Thymus (tissue), 11 donors: Measurements from ENCODE around the gene DIPK1A. TPM values are rescaled to one million over a fixed set of nuclear protein-coding genes. Genes with fewer than 3 reads are reported as not detected.

Source experiments
- DNase-seq, 9 donors: peaks; one replicate each; pipeline ENCODE4 v3.0.0-alpha.2; 2013; ENCODE audit warnings: low spot score in 9 of 9, low read depth in 6 of 9, missing footprints in 1 of 9
- H3K27ac ChIP-seq, 2 donors: one replicate each; pipeline ENCODE4 v1.5.1; 2013; ENCODE audit warnings: control low read depth in 1 of 2, low read depth in 1 of 2, low read length in 1 of 2, mild to moderate bottlenecking in 1 of 2, moderate library complexity in 1 of 2
- H3K27me3 ChIP-seq, 2 donors: one replicate each; pipeline ENCODE4 v1.5.1; 2013; ENCODE audit warnings: low read length in 1 of 2; ENCODE audit not compliant: control insufficient read depth in 2 of 2, insufficient read depth in 1 of 2
- H3K36me3 ChIP-seq, 2 donors: one replicate each; pipeline ENCODE4 v1.5.1; 2013; ENCODE audit warnings: low read length in 1 of 2, mild to moderate bottlenecking in 1 of 2, moderate library complexity in 1 of 2; ENCODE audit not compliant: control insufficient read depth in 2 of 2, insufficient read depth in 2 of 2
- H3K4me1 ChIP-seq, 2 donors: one replicate each; pipeline ENCODE4 v1.5.1; 2013; ENCODE audit warnings: low read length in 2 of 2; ENCODE audit not compliant: control insufficient read depth in 2 of 2, insufficient read depth in 2 of 2
- H3K4me3 ChIP-seq, 2 donors: one replicate each; pipeline ENCODE4 v1.5.1; 2013; ENCODE audit warnings: low read length in 2 of 2, control low read depth in 1 of 2, mild to moderate bottlenecking in 1 of 2
- H3K9me3 ChIP-seq, 2 donors: one replicate each; pipeline ENCODE4 v1.5.1; 2013; ENCODE audit warnings: low read length in 1 of 2, mild to moderate bottlenecking in 1 of 2; ENCODE audit not compliant: control insufficient read depth in 2 of 2, insufficient read depth in 1 of 2
- WGBS: extraction: QIAGEN DNeasy Blood & Tissue Kit; methylation state at CpG from one replicate; pipeline ENCODE4 v1.1.7; 2013; 5-methylcytosine and 5-hydroxymethylcytosine counted together
- polyA plus RNA-seq: library from polyadenylated mRNA; stranded (reverse); fragments of 200-250 nt; gene quantifications from one replicate; pipeline ENCODE4 v1.2.3, GENCODE V29; 2013
- total RNA-seq: library from RNA; stranded (reverse); fragments of 120-200 nt; gene quantifications from one replicate; pipeline ENCODE4 v1.2.4, GENCODE V29; 2013
- donor health status: healthy.

The DIPK1A gene
- total and polyA plus RNA-seq, 2 donors = 11.9 to 13.1 TPM

GRCh38 chr1:92795166-92795565 lies 166.1 kb downstream of the DIPK1A start:
- Histone ChIP-seq H3K27me3 (peaks cover 0 to 5% of the 10 kb centered on the region in 2 donors), H3K9me3 (no peaks in the 10 kb centered on the region)
- WGBS = 96% methylated on average over 4 of the region's 4 CpGs

GRCh38 chr1:92792340-92792782 lies 168.9 kb downstream of the DIPK1A start:
- no peak for DNase-seq
- Histone ChIP-seq H3K4me3 (no peak overlapping the region), H3K27ac (no peak overlapping the region), H3K36me3 (no peaks in the 10 kb centered on the region), H3K9me3 (no peaks in the 10 kb centered on the region), H3K27me3 (peaks cover 0 to 9% of the 10 kb centered on the region in 2 donors), H3K4me1 (no peaks in the 10 kb centered on the region)
- WGBS = 89% methylated on average over 3 of the region's 3 CpGs

More at GRCh38 chr1:92795166-92795565, 166.1 kb downstream of the DIPK1A start:
- Histone ChIP-seq H3K27ac (no peak overlapping the region), H3K36me3 (no peaks in the 10 kb centered on the region), H3K4me1 (no peaks in the 10 kb centered on the region), H3K4me3 (no peak overlapping the region)
- no peak for DNase-seq

Other genes starting within 250 kb of the DIPK1A start
- gene EVI5, start 176.4 kb downstream of the DIPK1A start, total RNA-seq = 7.1 TPM
- gene EVI5, start 176.4 kb downstream of the DIPK1A start, polyA plus RNA-seq = 2.8 TPM
- gene RPL5, start 129.4 kb downstream of the DIPK1A start, total RNA-seq = 2,242 TPM
- gene RPL5, start 129.4 kb downstream of the DIPK1A start, polyA plus RNA-seq = 2,759 TPM
- gene MTF2, start 117.8 kb upstream of the DIPK1A start, total RNA-seq = 85.0 TPM
- gene MTF2, start 117.8 kb upstream of the DIPK1A start, polyA plus RNA-seq = 41.1 TPM
- 27.5 TPM for gene TMED5, start 219.0 kb upstream of the DIPK1A start, total RNA-seq
- gene TMED5, start 219.0 kb upstream of the DIPK1A start, polyA plus RNA-seq = 26.9 TPM
- gene CCDC18, start 219.3 kb upstream of the DIPK1A start, total RNA-seq = 21.0 TPM
- gene CCDC18, start 219.3 kb upstream of the DIPK1A start, polyA plus RNA-seq = 13.3 TPM